Natural killer cell treated with Interleukin-12 subunit alpha and Interleukin-12 subunit beta and Interleukin-15 and Interleukin-18, amount 100 ng/mL, for 72 hours (primary cell): ENCODE measurements around the gene SLC16A3. TPM values are rescaled to one million over a fixed set of nuclear protein-coding genes. Genes with fewer than 3 reads are reported as not detected.

Experiments used
- ATAC-seq, 2 donors: fragments of 150-1000 bp; cut with Tn5 transposase in 1 of 2; sonication (Bioruptor Pico), chemical (Tn5 transposase) in 1 of 2; 2 replicates each; pipeline ENCODE4 v1.10.0; 2021
- DNase-seq: peaks from one replicate; pipeline ENCODE4 v3.0.0; 2022; ENCODE audit warnings: low spot score
- H3K27ac Mint-ChIP-seq, 2 donors: 1 replicate in 1 of 2; 2 replicates in 1 of 2; pipeline ENCODE4 v1.8.0; 2022; ENCODE audit warnings: mixed read lengths in 2 of 2, mild to moderate bottlenecking in 1 of 2, moderate library complexity in 1 of 2
- H3K27me3 Mint-ChIP-seq, 2 donors: 1 replicate in 1 of 2; 2 replicates in 1 of 2; pipeline ENCODE4 v1.8.0; 2022; ENCODE audit warnings: mixed read lengths in 2 of 2
- H3K36me3 Mint-ChIP-seq: one replicate; pipeline ENCODE4 v1.8.0; 2022; ENCODE audit warnings: mixed read lengths
- H3K4me1 Mint-ChIP-seq, 2 donors: 1 replicate in 1 of 2; 2 replicates in 1 of 2; pipeline ENCODE4 v1.8.0; 2022; ENCODE audit warnings: low read depth in 2 of 2, mixed read lengths in 2 of 2, mild to moderate bottlenecking in 1 of 2
- H3K4me3 Mint-ChIP-seq: one replicate; pipeline ENCODE4 v1.8.0; 2022; ENCODE audit warnings: mixed read lengths
- H3K9me3 Mint-ChIP-seq: 2 replicates; pipeline ENCODE4 v1.8.0; 2022; ENCODE audit warnings: mixed read lengths
- total RNA-seq, 2 donors: library from RNA; stranded (reverse); gene quantifications; one replicate each; pipeline ENCODE4 v1.2.3, GENCODE V29; 2022

SLC16A3 gene
- total RNA-seq, 2 donors from 2014 or later = 241 to 534 TPM

- H3K4me3 Mint-ChIP-seq = peak overlapping the region; percentile 88
- DNase-seq (no peak), ATAC-seq (no peak)
- no peaks in the 10 kb centered on the region for H3K9me3 Mint-ChIP-seq
- H3K27ac Mint-ChIP-seq = peak overlapping the region; percentile 93 to 95
- peaks cover 33 to 35% of the 10 kb centered on the region in 2 donors for H3K4me1 Mint-ChIP-seq
- no peaks in the 10 kb centered on the region for H3K27me3 Mint-ChIP-seq
- H3K36me3 Mint-ChIP-seq = peaks cover 7% of the 10 kb centered on the region
These were observed 45.5 kb downstream of the SLC16A3 start for GRCh38 chr17:82274134-82275020.

- Mint-ChIP-seq H3K27me3 (no peaks in the 10 kb centered on the region), H3K9me3 (no peaks in the 10 kb centered on the region), H3K27ac (no peak overlapping the region), H3K4me3 (no peak overlapping the region), H3K4me1 (peaks cover 24 to 26% of the 10 kb centered on the region in 2 donors), H3K36me3 (peaks cover 7% of the 10 kb centered on the region)
- DNase-seq (no peak), ATAC-seq (no peak)
These were observed 46.5 kb downstream of the SLC16A3 start for GRCh38 chr17:82275326-82275725.

GRCh38 chr17:82276938-82277337 is 48.1 kb downstream of the SLC16A3 start:
- Mint-ChIP-seq H3K4me3 (no peak overlapping the region), H3K36me3 (peaks cover 7% of the 10 kb centered on the region), H3K9me3 (no peaks in the 10 kb centered on the region), H3K4me1 (peaks cover 19 to 29% of the 10 kb centered on the region in 2 donors), H3K27me3 (no peaks in the 10 kb centered on the region), H3K27ac (no peak overlapping the region)
- ATAC-seq (no peak), DNase-seq (no peak)

- no peak overlapping the region for H3K27ac Mint-ChIP-seq
- H3K9me3 Mint-ChIP-seq = no peaks in the 10 kb centered on the region
- H3K27me3 Mint-ChIP-seq = no peaks in the 10 kb centered on the region
These were observed 49.0 kb downstream of the SLC16A3 start for GRCh38 chr17:82277851-82278250.

GRCh38 chr17:82278308-82278707 is 49.5 kb downstream of the SLC16A3 start:
- DNase-seq (no peak), ATAC-seq (no peak)
- no peaks in the 10 kb centered on the region for H3K9me3 Mint-ChIP-seq
- H3K4me1 Mint-ChIP-seq = peaks cover 16 to 26% of the 10 kb centered on the region in 2 donors
- H3K4me3 Mint-ChIP-seq = no peak overlapping the region
- H3K27me3 Mint-ChIP-seq = no peaks in the 10 kb centered on the region
- H3K27ac Mint-ChIP-seq = no peak overlapping the region
- no peaks in the 10 kb centered on the region for H3K36me3 Mint-ChIP-seq

More at GRCh38 chr17:82277851-82278250, 49.0 kb downstream of the SLC16A3 start:
- ATAC-seq = no peak
- DNase-seq = no peak
- Mint-ChIP-seq H3K4me1 (peaks cover 14 to 24% of the 10 kb centered on the region in 2 donors), H3K4me3 (no peak overlapping the region), H3K36me3 (no peaks in the 10 kb centered on the region)

- Mint-ChIP-seq H3K4me3 (no peak overlapping the region), H3K27me3 (no peaks in the 10 kb centered on the region), H3K4me1 (peaks cover 22 to 31% of the 10 kb centered on the region in 2 donors), H3K27ac (no peak overlapping the region), H3K9me3 (no peaks in the 10 kb centered on the region), H3K36me3 (no peaks in the 10 kb centered on the region)
- ATAC-seq (no peak), DNase-seq (no peak)
These were observed 50.0 kb downstream of the SLC16A3 start for GRCh38 chr17:82278786-82279391.

- DNase-seq = no peak
- ATAC-seq = no peak
- Mint-ChIP-seq H3K36me3 (no peaks in the 10 kb centered on the region), H3K4me3 (peak overlapping the region; percentile 20), H3K4me1 (peaks cover 19 to 28% of the 10 kb centered on the region in 2 donors), H3K27me3 (no peaks in the 10 kb centered on the region), H3K9me3 (no peaks in the 10 kb centered on the region), H3K27ac (peak overlapping the region in 1 of 2 donors; percentile 27)
These were observed 51.7 kb downstream of the SLC16A3 start for GRCh38 chr17:82280537-82280936.

- Mint-ChIP-seq H3K36me3 (no peaks in the 10 kb centered on the region), H3K4me3 (peak overlapping the region; percentile 58), H3K4me1 (peaks cover 19 to 28% of the 10 kb centered on the region in 2 donors), H3K27me3 (no peaks in the 10 kb centered on the region), H3K27ac (peak overlapping the region in 1 of 2 donors; percentile 42), H3K9me3 (no peaks in the 10 kb centered on the region)
- no peak for ATAC-seq
- no peak for DNase-seq
These were observed 52.2 kb downstream of the SLC16A3 start for GRCh38 chr17:82281076-82281475.

GRCh38 chr17:82281502-82282238 is 52.8 kb downstream of the SLC16A3 start:
- H3K36me3 Mint-ChIP-seq = no peaks in the 10 kb centered on the region
- H3K4me1 Mint-ChIP-seq = peaks cover 19 to 28% of the 10 kb centered on the region in 2 donors
- H3K9me3 Mint-ChIP-seq = no peaks in the 10 kb centered on the region
- DNase-seq = peak; percentile 82
- H3K27ac Mint-ChIP-seq = peak overlapping the region; percentile 42
- peak overlapping the region; percentile 58 for H3K4me3 Mint-ChIP-seq
- no peaks in the 10 kb centered on the region for H3K27me3 Mint-ChIP-seq
- ATAC-seq = peak; percentile 91 to 95

GRCh38 chr17:82282239-82283207 is 53.7 kb downstream of the SLC16A3 start:
- Mint-ChIP-seq H3K4me3 (no peak overlapping the region), H3K27ac (peak overlapping the region in 1 of 2 donors; percentile 42), H3K36me3 (no peaks in the 10 kb centered on the region), H3K27me3 (no peaks in the 10 kb centered on the region), H3K4me1 (peaks cover 19 to 23% of the 10 kb centered on the region in 2 donors), H3K9me3 (no peaks in the 10 kb centered on the region)
- peak; percentile 48 to 65 for ATAC-seq
- no peak for DNase-seq

- peak; percentile 69 to 74 for ATAC-seq
- Mint-ChIP-seq H3K4me1 (peaks cover 19 to 23% of the 10 kb centered on the region in 2 donors), H3K27me3 (no peaks in the 10 kb centered on the region), H3K27ac (peak overlapping the region in 1 of 2 donors; percentile 70), H3K4me3 (peak overlapping the region; percentile 41), H3K36me3 (no peaks in the 10 kb centered on the region), H3K9me3 (no peaks in the 10 kb centered on the region)
- DNase-seq = no peak
These were observed 54.4 kb downstream of the SLC16A3 start for GRCh38 chr17:82283208-82283749.

- Mint-ChIP-seq H3K27ac (no peak overlapping the region), H3K9me3 (no peaks in the 10 kb centered on the region), H3K4me3 (no peak overlapping the region), H3K27me3 (no peaks in the 10 kb centered on the region), H3K4me1 (peaks cover 16 to 23% of the 10 kb centered on the region in 2 donors), H3K36me3 (no peaks in the 10 kb centered on the region)
- no peak for ATAC-seq
- DNase-seq = no peak
These were observed 56.3 kb downstream of the SLC16A3 start for GRCh38 chr17:82285141-82285540.
